ENCODE data around the gene FBXL2.
"Not testable (repeated sequence)": the region's sequence is repeated elsewhere in the genome, so short reads cannot be mapped to it uniquely, and the experiment has no call there.

The FBXL2 gene

DNA sequence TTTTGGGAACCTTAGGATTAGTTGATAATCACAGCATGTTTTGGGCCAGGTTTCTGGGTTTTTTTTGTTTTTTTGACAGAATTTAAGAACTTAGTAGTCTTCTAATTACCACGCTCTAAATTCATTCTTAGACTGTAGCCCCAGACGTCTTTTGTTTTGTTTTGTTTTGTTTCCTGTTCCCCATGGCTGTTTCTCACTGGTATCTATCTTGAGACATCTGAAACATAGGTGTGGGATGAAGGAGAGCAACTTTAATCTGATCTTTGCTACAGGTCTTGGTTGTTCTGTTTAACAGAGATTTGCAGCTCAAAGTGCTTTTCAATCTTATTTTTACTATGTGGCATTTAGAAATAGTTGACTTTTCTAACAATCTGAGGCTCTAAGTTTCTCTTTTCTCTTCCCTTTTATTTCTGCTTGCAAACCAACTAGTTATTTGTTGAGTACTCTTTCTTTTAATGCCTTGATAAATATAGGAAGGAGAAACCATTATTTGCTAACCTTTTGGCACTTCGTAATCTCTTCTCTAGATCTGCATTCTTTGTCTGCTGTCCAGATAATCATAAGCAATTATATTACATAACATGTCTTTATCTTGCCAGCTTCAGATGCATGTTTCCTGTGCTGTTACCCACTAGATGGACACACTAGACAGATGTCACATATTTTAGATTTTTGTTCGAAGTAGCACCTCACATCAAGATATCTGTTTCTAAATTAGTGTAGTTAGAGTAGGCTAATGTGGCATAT is 40.9 kb downstream of the FBXL2 start:
- DNase-seq = no peak

GRCh38 chr3:33318710-33319380 is 41.6 kb downstream of the FBXL2 start:
- DNase-seq = no peak

DNA sequence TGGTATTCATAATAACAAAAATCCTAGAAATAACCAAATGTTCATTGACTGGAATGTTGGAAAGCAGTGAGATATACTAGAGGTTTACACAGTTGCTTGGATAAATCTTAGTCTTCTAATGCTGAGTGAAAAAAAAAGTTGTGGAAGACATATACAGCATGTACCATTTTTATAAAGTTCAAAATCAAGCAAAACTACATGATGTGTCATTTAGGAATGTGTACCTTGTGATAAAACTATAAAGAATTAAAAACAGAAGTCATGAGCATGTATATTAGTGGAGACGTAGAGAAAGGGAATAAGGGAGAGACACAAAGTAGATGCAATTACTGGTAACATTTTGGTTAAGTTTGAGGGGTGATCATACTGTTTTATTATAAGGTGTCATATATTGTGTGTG is 45.2 kb downstream of the FBXL2 start:
- DNase-seq = no peak

DNA sequence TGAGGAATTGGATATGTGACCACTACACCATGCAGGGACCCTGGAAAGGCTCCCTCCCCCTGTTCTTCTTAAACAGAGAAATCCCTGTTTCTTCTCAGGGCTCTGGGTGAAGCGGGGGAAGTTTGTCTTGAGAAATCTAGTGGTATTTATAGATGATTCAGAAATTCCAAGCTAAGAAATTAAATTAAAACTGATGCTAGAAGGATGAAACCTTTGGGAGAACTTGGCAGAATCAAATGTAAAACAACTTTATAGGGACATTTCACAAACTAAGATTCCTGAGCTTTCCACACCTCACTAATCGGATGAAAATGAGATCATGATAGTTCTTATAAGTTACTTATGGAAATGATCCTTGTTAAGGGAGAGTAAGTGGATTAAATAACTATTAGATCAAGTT is 54.2 kb downstream of the FBXL2 start:
- DNase-seq = peak; percentile 58

GRCh38 chr3:33334364-33334763 is 57.1 kb downstream of the FBXL2 start:
- DNase-seq = no peak

DNA sequence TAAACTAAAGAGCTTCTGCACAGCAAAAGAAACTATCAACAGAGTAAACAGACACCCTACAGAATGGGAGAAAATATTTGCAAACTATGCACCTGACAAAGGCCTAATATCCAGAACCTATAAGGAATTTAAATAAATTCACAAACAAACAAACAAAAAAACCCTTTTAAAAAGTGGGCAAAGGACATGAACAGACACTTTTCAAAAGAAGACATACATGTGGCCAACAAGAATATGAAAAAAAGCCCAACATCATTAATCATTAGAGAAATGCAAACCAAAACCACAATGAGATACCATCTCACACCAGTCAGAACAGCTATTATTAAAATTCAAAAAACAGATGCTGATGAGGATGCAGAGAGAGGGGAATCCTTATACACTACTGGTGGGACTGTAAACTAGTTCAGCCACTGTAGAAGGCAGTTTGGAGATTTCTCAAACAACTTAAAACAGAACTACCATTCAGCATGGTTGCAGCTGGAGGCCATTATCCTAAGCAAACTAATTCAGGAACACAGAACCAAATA is 61.8 kb downstream of the FBXL2 start:
- DNase-seq = not testable (repeated sequence)

DNA sequence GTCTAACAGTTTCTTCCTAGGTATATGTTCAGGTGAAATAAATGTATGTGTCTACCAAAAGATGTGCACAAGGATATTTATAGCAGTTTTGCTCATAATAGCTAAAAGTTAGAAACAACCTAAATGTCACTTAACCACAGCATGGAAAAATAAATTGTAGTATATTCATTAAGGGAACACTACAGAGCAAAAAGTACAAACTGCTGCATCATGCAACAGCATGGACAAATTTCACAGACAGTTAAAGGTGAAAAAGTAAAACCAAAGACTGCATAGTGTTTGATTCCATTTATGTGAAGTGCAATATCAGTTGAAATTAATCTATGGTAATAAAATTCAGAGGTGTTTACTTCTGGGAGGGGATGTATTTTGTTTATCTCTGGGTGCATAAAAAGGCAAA is 62.5 kb downstream of the FBXL2 start:
- no peak for DNase-seq

DNA sequence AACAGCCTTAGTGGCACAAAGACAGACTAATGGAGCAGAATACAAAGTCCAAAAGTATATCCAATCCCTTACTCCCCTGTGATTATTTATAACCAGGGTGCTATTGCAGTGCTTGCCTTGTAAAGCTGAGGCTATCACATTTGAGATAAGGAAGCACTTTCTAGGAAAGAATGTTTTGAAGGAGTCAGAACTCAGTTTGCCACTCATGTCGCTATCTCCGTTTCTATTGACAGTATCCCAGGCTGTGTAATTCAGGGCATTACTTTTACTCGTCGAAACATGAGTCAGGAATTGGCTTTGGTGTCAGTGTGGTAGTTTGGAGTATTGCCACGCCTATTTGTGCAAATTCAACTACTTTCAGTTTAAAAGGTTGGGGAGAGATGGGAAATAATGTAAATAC is 78.4 kb downstream of the FBXL2 start:
- peak; percentile 10 for DNase-seq

- no peak for DNase-seq
These were observed 81.0 kb downstream of the FBXL2 start for GRCh38 chr3:33358172-33358781.

- DNase-seq = peak; percentile 65
These were observed 83.0 kb downstream of the FBXL2 start for GRCh38 chr3:33360136-33360825.

GRCh38 chr3:33363113-33363800 is 86.0 kb downstream of the FBXL2 start:
- no peak for DNase-seq

DNA sequence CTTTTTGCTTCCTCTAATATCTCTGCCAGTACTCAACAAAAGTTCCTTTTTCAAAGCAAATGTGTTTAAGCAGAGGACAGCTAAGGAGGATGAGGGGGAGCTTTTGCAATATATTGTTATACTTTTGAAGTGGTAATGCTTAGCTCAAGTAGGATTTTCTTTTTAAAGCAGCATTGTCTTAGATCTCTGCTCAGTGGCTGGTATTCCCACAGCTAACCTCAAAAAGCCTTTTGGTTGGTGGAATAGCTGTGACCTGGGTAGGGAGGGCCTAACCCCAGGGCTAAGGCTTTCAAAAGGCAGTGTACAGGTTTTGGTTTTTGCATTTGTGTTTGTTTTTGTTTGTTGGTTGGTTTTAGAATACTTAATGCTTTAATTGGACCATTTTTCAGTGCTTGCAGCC is 86.8 kb downstream of the FBXL2 start:
- no peak for DNase-seq

GRCh38 chr3:33364531-33365128 is 87.4 kb downstream of the FBXL2 start:
- DNase-seq = peak; percentile 58

DNA sequence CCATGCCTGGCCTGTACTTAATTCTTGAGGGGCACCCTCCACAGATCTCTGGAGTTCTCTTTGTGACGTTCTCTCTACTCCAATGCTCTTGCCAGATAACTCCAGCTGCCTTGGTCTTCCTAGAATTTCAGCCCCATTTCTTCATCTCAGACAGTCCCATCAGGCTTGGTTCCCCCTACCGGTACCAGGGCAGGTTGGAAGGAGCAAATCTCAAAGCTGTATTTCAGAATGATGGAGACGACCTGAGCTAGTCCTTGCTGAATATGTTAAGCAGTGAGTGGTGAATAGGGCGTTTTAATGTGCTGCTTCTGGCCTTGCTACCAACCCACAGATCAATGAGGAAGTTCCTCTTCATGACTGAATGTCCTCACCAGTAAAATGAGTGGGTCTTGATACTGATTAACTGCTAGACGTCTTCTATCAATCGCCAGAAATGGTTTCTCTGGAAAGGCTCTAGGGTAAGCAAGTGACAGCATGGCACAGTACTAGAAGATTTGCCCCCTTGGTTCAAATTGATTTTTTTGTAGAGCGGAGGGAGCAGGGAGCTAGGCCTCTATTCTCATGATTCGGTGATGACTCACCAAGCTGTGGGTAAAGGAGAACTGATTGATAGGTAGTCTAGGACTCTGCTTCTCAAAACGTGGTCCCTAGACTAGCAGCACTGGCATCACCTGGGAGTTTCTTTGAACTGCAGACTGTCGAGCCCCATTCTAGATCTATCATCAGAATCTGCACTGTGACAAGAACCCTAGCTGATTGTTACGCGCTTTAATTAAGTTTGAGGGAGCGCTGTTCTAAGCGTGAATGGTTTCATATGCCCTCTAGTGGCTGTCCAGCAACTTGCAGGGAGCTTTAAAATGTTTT is 95.2 kb downstream of the FBXL2 start:
- DNase-seq = peak; percentile 67

GRCh38 chr3:33373082-33373437 is 95.8 kb downstream of the FBXL2 start:
- no peak for DNase-seq

DNA sequence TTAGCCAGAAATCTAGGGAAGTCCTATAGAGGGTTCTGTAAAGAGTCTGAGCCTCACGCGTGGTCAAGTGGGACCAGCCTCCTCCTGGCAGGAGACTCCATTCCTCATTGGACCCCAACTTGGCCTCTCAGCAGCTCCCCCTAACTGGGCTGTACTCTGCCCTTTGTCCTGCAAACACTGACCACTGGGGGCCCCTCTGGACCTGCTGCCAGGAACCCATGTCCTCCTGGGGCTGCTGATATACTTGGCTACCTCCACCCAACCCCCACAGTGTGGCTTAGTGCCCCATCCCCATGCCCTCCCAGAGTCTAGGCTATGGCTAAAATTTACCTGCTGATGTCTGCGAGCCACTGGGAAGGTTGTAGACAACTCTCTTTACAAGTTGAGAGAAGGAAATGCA is 100.2 kb downstream of the FBXL2 start:
- DNase-seq = no peak

GRCh38 chr3:33377931-33378330 is 100.7 kb downstream of the FBXL2 start:
- DNase-seq = peak; percentile 44

GRCh38 chr3:33380653-33381052 is 103.4 kb downstream of the FBXL2 start:
- no peak for DNase-seq

GRCh38 chr3:33383951-33384350 is 106.7 kb downstream of the FBXL2 start:
- DNase-seq = no peak

- no peak for DNase-seq
These were observed 108.2 kb downstream of the FBXL2 start for GRCh38 chr3:33385423-33385822.

DNA sequence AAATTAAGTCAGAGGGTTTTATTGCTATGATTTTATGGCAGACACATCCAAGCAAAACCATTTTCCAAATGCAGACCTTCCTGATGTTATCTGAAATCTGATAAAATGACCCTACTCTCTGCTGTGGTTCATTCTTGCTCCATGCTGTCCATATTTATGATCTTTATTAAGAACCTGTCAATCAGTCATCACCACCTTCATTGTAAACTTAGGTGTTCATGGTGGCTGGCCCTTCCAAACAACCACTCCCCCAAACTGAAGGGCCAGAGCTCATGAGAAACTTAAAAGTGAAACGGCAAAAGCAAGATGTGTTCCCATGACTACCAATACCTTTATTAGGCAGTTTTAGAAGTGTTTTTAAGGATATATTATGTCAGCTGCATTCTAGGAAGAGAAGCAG is 109.4 kb downstream of the FBXL2 start:
- DNase-seq = no peak

All from fibroblast of skin of abdomen (primary cell).